K562 (cell line): ENCODE measurements around the gene SPTLC3. TPM values are rescaled to one million over a fixed set of nuclear protein-coding genes. Genes with fewer than 3 reads are reported as not detected.

Source experiments
- ATAC-seq: fragments of 200-7000 bp; cut with Tn5 transposase; 3 replicates; pipeline ENCODE4 v1.9.1; 2020; ENCODE audit warnings: moderate library complexity
- BruUV-seq: library from RNA; stranded (reverse); fragments of 400-500 nt; replicated peaks from 2 replicates; lab custom pipeline; 2021; lab: Mats Ljungman, UMichigan
- CTCF ChIA-PET: fragments of 300-600 bp; formaldehyde crosslinking; extraction: SDS; loops from one replicate; lab custom pipeline; 2021; ENCODE audit warnings: low intra/inter-chr PET ratio; lab: Yijun Ruan, JAX
- POLR2A ChIA-PET: fragments of 300-600, 350-650 bp; sonication (Branson Sonifier 250); formaldehyde crosslinking; extraction: SDS; loops from one replicate; lab custom pipeline; 2021; ENCODE audit warnings: antibody characterized with exemption, inconsistent platforms; lab: Yijun Ruan, JAX
- DNase-seq, 4 experiments: peaks; one replicate each; pipeline versions ENCODE4 v3.0.0 to v3.0.0-alpha.2; 2011 to 2018; ENCODE audit warnings: low spot score in 3 of 4, mixed read lengths in 3 of 4; ENCODE audit errors: extremely low read depth in 1 of 4
- FAIRE-seq: peaks from 2 replicates; lab custom pipeline; 2011; peaks lifted over from hg19 to GRCh38; lab: Jason Lieb, UNC
- H2AFZ ChIP-seq: 2 replicates; pipeline ENCODE4 v1.6.0; 2011; ENCODE audit warnings: low read depth, low read length, control low read depth, inconsistent platforms
- H3K27ac ChIP-seq: fragments of 200-600 bp; 3 replicates; pipeline ENCODE4 v1.8.0; 2011; ENCODE audit warnings: low read depth, mild to moderate bottlenecking, control low read depth, inconsistent platforms, low read length, moderate library complexity, mixed read lengths; ENCODE audit errors: extremely low read depth
- H3K27me3 ChIP-seq, 2 experiments: fragments of 300-600 bp in 1 of 2; 2 replicates in 1 of 2; 3 replicates in 1 of 2; pipeline versions ENCODE4 v1.6.0 to v1.8.0; 2011; ENCODE audit warnings: inconsistent platforms in 2 of 2, low read length in 2 of 2, mild to moderate bottlenecking in 1 of 2, mixed read lengths in 1 of 2, moderate library complexity in 1 of 2; ENCODE audit not compliant: control insufficient read depth in 2 of 2, insufficient read depth in 2 of 2
- H3K36me3 ChIP-seq: fragments of 300-600 bp; 3 replicates; pipeline ENCODE4 v1.8.0; 2011; ENCODE audit warnings: mild to moderate bottlenecking, low read length, inconsistent platforms; ENCODE audit not compliant: control insufficient read depth, insufficient read depth
- H3K4me1 ChIP-seq, 2 experiments: fragments of 200-600 bp in 1 of 2; replicated peaks in 1 of 2; 2 replicates in 1 of 2; 3 replicates in 1 of 2; pipeline versions ENCODE4 v1.5.1 to v1.8.0; 2011; ENCODE audit warnings: inconsistent platforms in 2 of 2, low read length in 2 of 2, mild to moderate bottlenecking in 1 of 2, mixed read lengths in 1 of 2, moderate library complexity in 1 of 2; ENCODE audit not compliant: control insufficient read depth in 2 of 2, insufficient read depth in 2 of 2
- H3K4me2 ChIP-seq: 2 replicates; pipeline ENCODE4 v1.6.1; 2011; ENCODE audit warnings: low read length, control low read depth, inconsistent platforms, mixed read lengths; ENCODE audit not compliant: insufficient read depth
- H3K4me3 ChIP-seq: fragments of 200-600 bp; sonication (generic), shearing (Covaris generic); 2 replicates; pipeline ENCODE4 v1.5.1; 2016; ENCODE audit warnings: control low read depth, inconsistent platforms
- H3K79me2 ChIP-seq: fragments of 200-600 bp; 3 replicates; pipeline ENCODE4 v1.8.0; 2011; ENCODE audit warnings: low read length, inconsistent platforms; ENCODE audit not compliant: control insufficient read depth, insufficient read depth
- H3K9ac ChIP-seq, 2 experiments: 2 replicates each; pipeline versions ENCODE4 v1.6.0 to v1.6.1; 2011; ENCODE audit warnings: low read depth in 2 of 2, low read length in 2 of 2, control low read depth in 1 of 2, inconsistent platforms in 1 of 2, mild to moderate bottlenecking in 1 of 2, mixed read lengths in 1 of 2; ENCODE audit not compliant: insufficient read depth in 1 of 2
- H3K9me1 ChIP-seq: one replicate; pipeline ENCODE4 v1.6.0; 2011; ENCODE audit warnings: inconsistent platforms, mild to moderate bottlenecking, low read length, moderate library complexity; ENCODE audit not compliant: control insufficient read depth, insufficient read depth
- H3K9me3 ChIP-seq: replicated peaks from 2 replicates; pipeline ENCODE4 v1.5.1; 2011; ENCODE audit warnings: low read depth, low read length, inconsistent platforms; ENCODE audit not compliant: control insufficient read depth, insufficient read depth
- H4K20me1 ChIP-seq: replicated peaks from 2 replicates; pipeline ENCODE4 v1.6.1; 2011; ENCODE audit warnings: low read length, inconsistent platforms, mixed read lengths; ENCODE audit not compliant: control insufficient read depth, insufficient read depth
- ASH1L ChIP-seq: fragments of 450-650 bp; IDR thresholded peaks from 2 replicates; pipeline ENCODE4 v1.6.1; 2018; ENCODE audit warnings: borderline replicate concordance, mild to moderate bottlenecking, low read depth; ENCODE audit not compliant: partially characterized antibody
- FOXA3 ChIP-seq, 2 experiments: fragments of 450-650 bp in 1 of 2; sonication (generic) in 1 of 2; formaldehyde crosslinking; IDR thresholded peaks in 1 of 2; conservative IDR thresholded peaks in 1 of 2; 2 replicates each; pipeline versions ENCODE4 v1.4.0 to v1.8.0; 2020 to 2022; ENCODE audit warnings: mild to moderate bottlenecking in 2 of 2, missing genetic modification reagents in 1 of 2
- FOXK1 ChIP-seq: sonication (generic); formaldehyde crosslinking; IDR thresholded peaks from 2 replicates; pipeline ENCODE4 v1.8.0; 2022; ENCODE audit warnings: missing genetic modification reagents, mild to moderate bottlenecking, borderline replicate concordance
- HEY1 ChIP-seq: fragments of 250-450 bp; sonication (Bioruptor Pico); IDR thresholded peaks from 2 replicates; pipeline ENCODE4 v1.5.0; 2020; ENCODE audit warnings: mild to moderate bottlenecking, moderate library complexity, borderline replicate concordance
- NUFIP1 ChIP-seq: fragments of 450-650 bp; IDR thresholded peaks from 2 replicates; pipeline ENCODE4 v1.6.1; 2018; ENCODE audit not compliant: partially characterized antibody
- PHB ChIP-seq: fragments of 250-450 bp; sonication (Bioruptor Pico); IDR thresholded peaks from 2 replicates; pipeline ENCODE4 v1.5.0; 2021
- RERE ChIP-seq: sonication (generic); formaldehyde crosslinking; IDR thresholded peaks from 2 replicates; pipeline ENCODE4 v1.8.0; 2023; ENCODE audit warnings: missing genetic modification reagents, mild to moderate bottlenecking, borderline replicate concordance
- SIN3A ChIP-seq, 2 experiments: fragments of 150-350 bp in 1 of 2; IDR thresholded peaks; 2 replicates each; pipeline ENCODE4 v1.6.1; 2011 to 2016; ENCODE audit warnings: borderline replicate concordance in 2 of 2, low read depth in 2 of 2, low read length in 2 of 2, mild to moderate bottlenecking in 2 of 2, moderate library complexity in 2 of 2; ENCODE audit not compliant: control insufficient read depth in 1 of 2
- SOX6 ChIP-seq: fragments of 450-650 bp; IDR thresholded peaks from 2 replicates; pipeline ENCODE4 v1.6.1; 2014; ENCODE audit warnings: mild to moderate bottlenecking
- TFE3 ChIP-seq: fragments of 450-650 bp; formaldehyde crosslinking; IDR thresholded peaks from 2 replicates; pipeline ENCODE4 v1.4.0; 2020; ENCODE audit warnings: mild to moderate bottlenecking, mixed read lengths
- ZNF121 ChIP-seq: sonication (generic); formaldehyde crosslinking; conservative IDR thresholded peaks from 2 replicates; pipeline ENCODE4 v1.8.0; 2022; ENCODE audit warnings: missing genetic modification reagents
- ZNF217 ChIP-seq: sonication (generic); formaldehyde crosslinking; IDR thresholded peaks from 2 replicates; pipeline ENCODE4 v1.8.0; 2022; ENCODE audit warnings: mild to moderate bottlenecking, missing genetic modification reagents
- ZNF589 ChIP-seq: fragments of 200-800 bp; sonication (Bioruptor generic); IDR thresholded peaks from 2 replicates; pipeline ENCODE4 v1.6.1; 2016; ENCODE audit warnings: low read depth, missing genetic modification characterization, missing compliant biosample characterization
- WGBS: fragments of 100-300 bp; shearing (Covaris generic); methylation state at CpG from one replicate; pipeline ENCODE4 v1.1.6; 2016; ENCODE audit warnings: low coverage, mixed read lengths; ENCODE audit not compliant: insufficient coverage; ENCODE audit errors: missing lambda C conversion rate; 5-methylcytosine and 5-hydroxymethylcytosine counted together
- in situ Hi-C: fragments of 300-500 bp; cut with MboI; formaldehyde crosslinking; loops from 4 replicates; pipeline ENCODE4 v1.15.0; 2018; ENCODE audit warnings: inconsistent platforms, mixed read lengths
- intact Hi-C: fragments of 100-400 bp; cut with micrococcal nuclease; formaldehyde crosslinking; loops from 2 replicates; pipeline ENCODE4 v1.14.2; 2022
- polyA plus RNA-seq, 8 experiments: library from polyadenylated mRNA; depleted of rRNA in 4 of 8; stranded (reverse) in 5 of 8; unstranded in 3 of 8; fragments of >200 nt; fragmentation: Nextera tagmentation in 2 of 8; fragmentation: Illumina TruSeq in 1 of 8; extraction: Ambion mirVana in 2 of 8; extraction: Trizol in 1 of 8; gene quantifications; 2 replicates each; pipeline versions ENCODE4 v1.2.1 to v1.2.3, GENCODE V29; 2011 to 2014; ENCODE audit warnings: inconsistent platforms in 1 of 8, missing spikeins in 1 of 8
- total RNA-seq, 7 experiments: library from RNA; depleted of rRNA in 6 of 7; stranded (reverse); fragments of >200 nt in 6 of 7; fragmentation: Illumina TruSeq in 2 of 7; extraction: Trizol in 2 of 7; gene quantifications; 2 replicates each; pipeline versions ENCODE4 v1.2.1 to v1.2.3, GENCODE V29; 2011 to 2021; ENCODE audit warnings: low replicate concordance in 1 of 7
- TF ChIP-seq, protein P1 (sequence below): fragments of 250-450 bp; sonication (Bioruptor Pico); IDR thresholded peaks from 2 replicates; pipeline ENCODE4 v1.5.0; 2021

Gene SPTLC3
- total and polyA plus RNA-seq, 9 of the 15 experiments (the other 6 are each of a cell fraction or from before 2014, with no cell fraction given), result not detected

DNA sequence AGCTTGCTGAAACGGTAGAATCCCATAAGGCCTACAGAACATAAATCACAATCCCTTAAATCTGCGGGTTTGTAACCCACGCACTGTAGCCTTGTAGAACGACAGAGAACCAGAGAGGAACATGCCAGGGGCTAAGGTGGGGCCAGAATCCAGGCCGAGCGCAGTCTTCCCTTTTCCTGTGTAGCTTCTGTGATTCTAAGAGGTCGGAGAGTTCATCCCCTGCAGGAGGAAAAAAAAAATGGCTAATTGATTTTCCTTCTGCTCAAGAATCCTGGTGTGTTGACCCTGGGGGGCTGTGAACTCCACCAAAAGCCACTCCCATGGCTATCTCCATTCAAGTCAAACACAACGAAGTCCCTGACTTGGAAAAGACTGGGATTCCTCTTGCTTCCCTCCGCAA, 96.3 kb downstream of the SPTLC3 start:
- Histone ChIP-seq H2AFZ (no peak overlapping the region), H3K9me1 (no peaks in the 10 kb centered on the region), H3K9ac (no peak overlapping the region), H3K9me3 (no peaks in the 10 kb centered on the region), H3K4me2 (no peak overlapping the region), H3K27me3 (no peaks in the 10 kb centered on the region), H3K79me2 (no peaks in the 10 kb centered on the region), H3K27ac (no peak overlapping the region), H3K36me3 (no peaks in the 10 kb centered on the region), H4K20me1 (no peaks in the 10 kb centered on the region), H3K4me3 (no peak overlapping the region), H3K4me1 (no peaks in the 10 kb centered on the region)
- no peak for FAIRE-seq
- intact Hi-C loops (loop anchor here (5.0 to 10.0 kb wide), 2 partner anchors 180 to 1093 kb away; no protein-coding TSS in a partner anchor), in situ Hi-C loops (no loop called here)
- no peak for DNase-seq
- ATAC-seq, result no peak
- ChIA-PET CTCF (interaction anchor here (0.6 kb wide), 1 partner anchor 136 kb away, joined by 3 read pairs; no protein-coding TSS in a partner anchor), POLR2A (no interaction called here)
- no peak for TF ChIP-seq ZNF589 (CRISPR knock-in tag)
- no peak for TF ChIP-seq RERE
- TF ChIP-seq SOX6, result no peak
- no peak for TF ChIP-seq HEY1 (CRISPR knock-in tag)
- TF ChIP-seq, protein P1, sequence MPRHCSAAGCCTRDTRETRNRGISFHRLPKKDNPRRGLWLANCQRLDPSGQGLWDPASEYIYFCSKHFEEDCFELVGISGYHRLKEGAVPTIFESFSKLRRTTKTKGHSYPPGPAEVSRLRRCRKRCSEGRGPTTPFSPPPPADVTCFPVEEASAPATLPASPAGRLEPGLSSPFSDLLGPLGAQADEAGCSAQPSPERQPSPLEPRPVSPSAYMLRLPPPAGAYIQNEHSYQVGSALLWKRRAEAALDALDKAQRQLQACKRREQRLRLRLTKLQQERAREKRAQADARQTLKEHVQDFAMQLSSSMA (CRISPR knock-in tag), result no peak
- TF ChIP-seq ZNF217 (CRISPR knock-in tag), result no peak
- no peak for TF ChIP-seq ZNF121 (CRISPR knock-in tag)
- no peak for TF ChIP-seq SIN3A (IDR thresholded peaks at IDR 0.05; ENCODE audit: borderline replicate concordance in 2 of 2, control insufficient read depth in 1 of 2, low read depth in 2 of 2, low read length in 2 of 2)
- TF ChIP-seq FOXA3 (CRISPR knock-in tag; conservative IDR thresholded peaks at IDR 0.05 in 1 of 2, IDR thresholded peaks at IDR 0.05 in 1 of 2), result no peak
- no peak for TF ChIP-seq FOXK1 (CRISPR knock-in tag)
- TF ChIP-seq NUFIP1, result no peak
- no peak for TF ChIP-seq PHB (CRISPR knock-in tag)
- TF ChIP-seq TFE3, result no peak
- no peak for TF ChIP-seq ASH1L
- WGBS, result 8% methylated on average over 7 of the region's 9 CpGs
- BruUV-seq, result no TSS peak
